ENCODE data around the gene ADTRP.
"Not testable (repeated sequence)": the region's sequence is repeated elsewhere in the genome, so short reads cannot be mapped to it uniquely, and the experiment has no call there.

The ADTRP gene

GRCh38 chr6:11804135-11804534 is 25.5 kb upstream of the ADTRP start:
- no peak for DNase-seq (ENCODE audit: extremely low read depth, low read depth)
- no peak for TF ChIP-seq CTCF (IDR thresholded peaks at IDR 0.05; ENCODE audit: low read depth, low read length)

GRCh38 chr6:11803591-11803971 is 25.0 kb upstream of the ADTRP start:
- DNase-seq (ENCODE audit: extremely low read depth, low read depth): no peak
- no peak for TF ChIP-seq CTCF (IDR thresholded peaks at IDR 0.05; ENCODE audit: low read depth, low read length)

- DNase-seq (ENCODE audit: extremely low read depth, low read depth): no peak
- no peak for TF ChIP-seq CTCF (IDR thresholded peaks at IDR 0.05; ENCODE audit: low read depth, low read length)
Measured at GRCh38 chr6:11802886-11803590, 24.4 kb upstream of the ADTRP start.

GRCh38 chr6:11800531-11800930 is 21.9 kb upstream of the ADTRP start:
- not testable (repeated sequence) for DNase-seq (ENCODE audit: extremely low read depth, low read depth)

- TF ChIP-seq CTCF (IDR thresholded peaks at IDR 0.05; ENCODE audit: low read depth, low read length): no peak
- no peak for DNase-seq (ENCODE audit: extremely low read depth, low read depth)
Measured at GRCh38 chr6:11798538-11798937, 19.9 kb upstream of the ADTRP start.

- peak; percentile 65 for DNase-seq (ENCODE audit: extremely low read depth, low read depth)
- TF ChIP-seq CTCF (IDR thresholded peaks at IDR 0.05; ENCODE audit: low read depth, low read length): no peak
Measured at GRCh38 chr6:11798096-11798495, 19.5 kb upstream of the ADTRP start.

GRCh38 chr6:11796829-11797228 is 18.2 kb upstream of the ADTRP start:
- no peak for TF ChIP-seq CTCF (IDR thresholded peaks at IDR 0.05; ENCODE audit: low read depth, low read length)

GRCh38 chr6:11795403-11795802 is 16.8 kb upstream of the ADTRP start:
- TF ChIP-seq CTCF (IDR thresholded peaks at IDR 0.05; ENCODE audit: low read depth, low read length): no peak

More at GRCh38 chr6:11796829-11797228, 18.2 kb upstream of the ADTRP start:
- DNase-seq (ENCODE audit: extremely low read depth, low read depth): no peak

More at GRCh38 chr6:11795403-11795802, 16.8 kb upstream of the ADTRP start:
- no peak for DNase-seq (ENCODE audit: extremely low read depth, low read depth)
